OCI-LY3 (cell line): Measurements from ENCODE around the gene TACSTD2.

Source experiments
- H2AFZ ChIP-seq: fragments of 200-600, 300-600 bp; shearing (Covaris generic); 2 replicates; pipeline ENCODE4 v1.6.0; 2014; ENCODE audit warnings: antibody characterized with exemption, low read depth, low read length
- H3K27ac ChIP-seq: fragments of 200-600, 300-600 bp; sonication (generic); 2 replicates; pipeline ENCODE4 v1.5.1; 2014; ENCODE audit warnings: mild to moderate bottlenecking, low read length, moderate library complexity, mixed read lengths
- H3K27me3 ChIP-seq: fragments of 200-600, 300-600 bp; sonication (generic); 2 replicates; pipeline ENCODE4 v1.6.1; 2014; ENCODE audit warnings: low read depth, low read length, mixed read lengths
- H3K36me3 ChIP-seq: fragments of 200-600, 300-600 bp; sonication (generic); replicated peaks from 2 replicates; pipeline ENCODE3; 2014; ENCODE audit warnings: low read depth, low read length, mixed read lengths
- H3K4me1 ChIP-seq: fragments of 300-600, 200-600 bp; sonication (generic); 2 replicates; pipeline ENCODE4 v1.6.1; 2014; ENCODE audit warnings: low read length, mixed read lengths
- H3K4me2 ChIP-seq: fragments of 200-600, 300-600 bp; sonication (generic); 2 replicates; pipeline ENCODE4 v1.6.1; 2014; ENCODE audit warnings: low read length, mixed read lengths
- H3K4me3 ChIP-seq: fragments of 300-600, 200-600 bp; sonication (generic); 2 replicates; pipeline ENCODE4 v1.5.1; 2014; ENCODE audit warnings: antibody characterized with exemption, mild to moderate bottlenecking, low read length, moderate library complexity
- H3K79me2 ChIP-seq: fragments of 300-600, 200-600 bp; shearing (Covaris generic); 2 replicates; pipeline ENCODE4 v1.6.1; 2014; ENCODE audit warnings: mild to moderate bottlenecking, low read length, mixed read lengths
- H3K9ac ChIP-seq: fragments of 300-600, 200-600 bp; shearing (Covaris generic); 2 replicates; pipeline ENCODE4 v1.6.0; 2014; ENCODE audit warnings: mild to moderate bottlenecking, low read length, moderate library complexity
- H3K9me3 ChIP-seq: fragments of 200-600, 300-600 bp; shearing (Covaris generic); 2 replicates; pipeline ENCODE4 v1.6.1; 2014; ENCODE audit warnings: low read length, mixed read lengths; ENCODE audit not compliant: insufficient read depth
- H4K20me1 ChIP-seq: fragments of 200-600, 300-600 bp; sonication (generic); 2 replicates; pipeline ENCODE4 v1.6.1; 2016; ENCODE audit warnings: low read length, mixed read lengths; ENCODE audit not compliant: insufficient read depth
- CTCF ChIP-seq: fragments of 200-600, 300-600 bp; sonication (generic); IDR thresholded peaks from 2 replicates; pipeline ENCODE4 v1.5.1; 2014; ENCODE audit warnings: antibody characterized with exemption, low read length, low read depth
- EZH2phosphoT487 ChIP-seq: fragments of 200-600 bp; shearing (Covaris generic); IDR thresholded peaks from 2 replicates; pipeline ENCODE4 v1.6.1; 2018; ENCODE audit warnings: antibody characterized with exemption, mixed run types, low read depth

TACSTD2 gene

GRCh38 chr1:58581641-58582040, 4.6 kb upstream of the TACSTD2 start:
- H4K20me1 ChIP-seq: no peaks in the 10 kb centered on the region
- H3K4me3 ChIP-seq: no peak overlapping the region
- H3K79me2 ChIP-seq: no peaks in the 10 kb centered on the region
- peaks cover 22% of the 10 kb centered on the region for H3K4me1 ChIP-seq
- H3K4me2 ChIP-seq: no peak overlapping the region
- H3K27me3 ChIP-seq: peaks cover 36% of the 10 kb centered on the region
- no peaks in the 10 kb centered on the region for H3K9me3 ChIP-seq
- no peak for TF ChIP-seq EZH2phosphoT487
- no peak for TF ChIP-seq CTCF
- H3K9ac ChIP-seq: no peak overlapping the region
- no peak overlapping the region for H2AFZ ChIP-seq
- no peaks in the 10 kb centered on the region for H3K36me3 ChIP-seq
- no peak overlapping the region for H3K27ac ChIP-seq

GRCh38 chr1:58580186-58580585, 3.1 kb upstream of the TACSTD2 start:
- no peak for TF ChIP-seq EZH2phosphoT487
- no peak for TF ChIP-seq CTCF
- no peaks in the 10 kb centered on the region for H4K20me1 ChIP-seq
- H3K27ac ChIP-seq: no peak overlapping the region
- H3K27me3 ChIP-seq: peaks cover 28% of the 10 kb centered on the region
- no peak overlapping the region for H3K4me2 ChIP-seq
- H3K79me2 ChIP-seq: no peaks in the 10 kb centered on the region
- no peak overlapping the region for H3K9ac ChIP-seq
- H3K36me3 ChIP-seq: no peaks in the 10 kb centered on the region
- H3K9me3 ChIP-seq: no peaks in the 10 kb centered on the region
- no peak overlapping the region for H3K4me3 ChIP-seq
- H2AFZ ChIP-seq: no peak overlapping the region
- peaks cover 22% of the 10 kb centered on the region for H3K4me1 ChIP-seq

GRCh38 chr1:58577654-58578030, 590 bp upstream of the TACSTD2 start:
- H2AFZ ChIP-seq: no peak overlapping the region
- no peak overlapping the region for H3K4me3 ChIP-seq
- H3K27ac ChIP-seq: no peak overlapping the region
- H3K27me3 ChIP-seq: peaks cover 34% of the 10 kb centered on the region
- H3K79me2 ChIP-seq: no peaks in the 10 kb centered on the region
- H3K36me3 ChIP-seq: no peaks in the 10 kb centered on the region
- H3K4me1 ChIP-seq: peaks cover 26% of the 10 kb centered on the region
- TF ChIP-seq CTCF (no peak), EZH2phosphoT487 (no peak)
- H3K4me2 ChIP-seq: peak overlapping the region; percentile 17; the same call in 1 of the 2 replicates
- H3K9me3 ChIP-seq: no peaks in the 10 kb centered on the region
- H4K20me1 ChIP-seq: peaks cover 8% of the 10 kb centered on the region; the same call in 1 of the 2 replicates
- no peak overlapping the region for H3K9ac ChIP-seq

GRCh38 chr1:58576325-58576726, 726 bp downstream of the TACSTD2 start:
- H3K27me3 ChIP-seq: peaks cover 47% of the 10 kb centered on the region
- no peak for TF ChIP-seq EZH2phosphoT487
- no peak for TF ChIP-seq CTCF
- no peak overlapping the region for H3K4me3 ChIP-seq
- H3K27ac ChIP-seq: no peak overlapping the region
- H3K9ac ChIP-seq: no peak overlapping the region
- no peak overlapping the region for H2AFZ ChIP-seq
- peaks cover 14% of the 10 kb centered on the region for H4K20me1 ChIP-seq
- peaks cover 28% of the 10 kb centered on the region for H3K4me1 ChIP-seq
- H3K36me3 ChIP-seq: no peaks in the 10 kb centered on the region
- no peak overlapping the region for H3K4me2 ChIP-seq
- H3K9me3 ChIP-seq: no peaks in the 10 kb centered on the region
- H3K79me2 ChIP-seq: no peaks in the 10 kb centered on the region
